Breast epithelium (tissue), 3 donors: ENCODE results near the gene GPI.

Source experiments
- POLR2A ChIP-seq: fragments of 450-650 bp; IDR thresholded peaks from one replicate; pipeline ENCODE4 v1.6.1; 2016; ENCODE audit warnings: antibody characterized with exemption, mild to moderate bottlenecking, moderate library complexity
- TF ChIP-seq, protein P1 (sequence below), 3 donors: fragments of 450-650 bp; IDR thresholded peaks; one replicate each; pipeline ENCODE4 v1.5.1; 2016 to 2017; ENCODE audit warnings: antibody characterized with exemption in 3 of 3, mild to moderate bottlenecking in 3 of 3, moderate library complexity in 3 of 3

DNA sequence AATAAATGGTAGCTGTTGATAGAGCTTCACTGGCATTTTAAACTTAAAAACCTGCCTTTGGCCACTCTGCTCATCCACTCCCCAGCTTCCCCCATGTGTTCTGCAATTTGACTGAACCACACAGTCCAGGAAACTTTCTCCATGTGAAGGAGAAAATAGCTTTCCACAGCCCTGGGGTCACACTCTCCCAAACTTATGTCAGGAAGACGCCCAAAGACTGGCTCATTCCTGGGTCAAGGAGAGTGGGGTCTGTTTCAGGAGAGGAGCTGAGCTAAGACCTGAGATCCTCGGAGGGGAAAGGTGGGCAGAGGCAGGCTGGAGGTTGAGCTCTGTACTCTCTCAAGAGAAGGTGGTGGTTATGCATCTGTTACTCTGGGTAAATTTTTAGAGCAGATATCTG, 48.7 kb upstream of the GPI start:
- TF ChIP-seq, protein P1, sequence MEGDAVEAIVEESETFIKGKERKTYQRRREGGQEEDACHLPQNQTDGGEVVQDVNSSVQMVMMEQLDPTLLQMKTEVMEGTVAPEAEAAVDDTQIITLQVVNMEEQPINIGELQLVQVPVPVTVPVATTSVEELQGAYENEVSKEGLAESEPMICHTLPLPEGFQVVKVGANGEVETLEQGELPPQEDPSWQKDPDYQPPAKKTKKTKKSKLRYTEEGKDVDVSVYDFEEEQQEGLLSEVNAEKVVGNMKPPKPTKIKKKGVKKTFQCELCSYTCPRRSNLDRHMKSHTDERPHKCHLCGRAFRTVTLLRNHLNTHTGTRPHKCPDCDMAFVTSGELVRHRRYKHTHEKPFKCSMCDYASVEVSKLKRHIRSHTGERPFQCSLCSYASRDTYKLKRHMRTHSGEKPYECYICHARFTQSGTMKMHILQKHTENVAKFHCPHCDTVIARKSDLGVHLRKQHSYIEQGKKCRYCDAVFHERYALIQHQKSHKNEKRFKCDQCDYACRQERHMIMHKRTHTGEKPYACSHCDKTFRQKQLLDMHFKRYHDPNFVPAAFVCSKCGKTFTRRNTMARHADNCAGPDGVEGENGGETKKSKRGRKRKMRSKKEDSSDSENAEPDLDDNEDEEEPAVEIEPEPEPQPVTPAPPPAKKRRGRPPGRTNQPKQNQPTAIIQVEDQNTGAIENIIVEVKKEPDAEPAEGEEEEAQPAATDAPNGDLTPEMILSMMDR (IDR thresholded peaks at IDR 0.05) = no peak
- TF ChIP-seq POLR2A = no peak
